ENCODE data around the gene HAO2.

GRCh38 chr1:119331190-119331515, 37.4 kb upstream of the HAO2 start:
- no peak for TF ChIP-seq POLR2A (IDR thresholded peaks at IDR 0.05; ENCODE audit: low read length)
- TF ChIP-seq GATA1 (IDR thresholded peaks at IDR 0.05; ENCODE audit: low read depth, low read length): no peak

All from erythroblast (primary cell).